ENCODE data around the gene ARRDC5.

Gene ARRDC5

DNA sequence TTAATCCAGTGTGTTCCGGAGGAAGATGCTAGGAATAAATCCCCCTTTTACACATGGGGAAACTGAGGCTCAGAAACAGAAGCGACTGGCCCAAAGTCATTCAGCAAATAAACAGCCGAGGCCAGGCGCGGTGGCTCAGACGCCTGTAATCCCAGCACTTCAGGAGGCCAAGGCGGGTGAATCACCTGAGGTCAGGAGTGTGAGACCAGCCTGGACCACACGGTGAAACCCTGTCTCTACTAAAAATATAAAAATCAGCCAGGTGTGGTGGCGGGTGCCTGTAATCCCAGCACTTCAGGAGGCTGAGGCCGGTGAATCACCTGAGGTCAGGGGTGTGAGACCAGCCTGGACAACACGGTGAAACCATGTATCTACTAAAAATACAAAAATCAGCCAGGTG is 23.7 kb downstream of the ARRDC5 start:
- Histone ChIP-seq H3K36me3 (ENCODE audit: insufficient read depth, low read length) (no peaks in the 10 kb centered on the region), H2AFZ (ENCODE audit: low read length) (no peak overlapping the region), H3K79me2 (ENCODE audit: insufficient read depth, low read length) (no peaks in the 10 kb centered on the region), H4K20me1 (ENCODE audit: insufficient read depth, low read length, poor library complexity, severe bottlenecking) (no peaks in the 10 kb centered on the region), H3K4me3 (ENCODE audit: low read length, poor library complexity, severe bottlenecking) (no peak overlapping the region), H3K4me1 (ENCODE audit: insufficient read depth, low read length, poor library complexity, severe bottlenecking) (no peaks in the 10 kb centered on the region), H3K9ac (ENCODE audit: low read depth, low read length, poor library complexity, severe bottlenecking) (peak overlapping the region; percentile 17), H3K9me3 (ENCODE audit: insufficient read depth, low read depth, low read length) (no peaks in the 10 kb centered on the region), H3F3A (ENCODE audit: low read depth) (no peaks in the 10 kb centered on the region), H3K4me2 (ENCODE audit: low read depth, low read length, poor library complexity, severe bottlenecking) (peak overlapping the region; percentile 40), H3K27me3 (ENCODE audit: insufficient read depth, low read length, poor library complexity, severe bottlenecking) (no peaks in the 10 kb centered on the region), H3K9me2 (replicated peaks; ENCODE audit: low read depth, low read length) (no peaks in the 10 kb centered on the region)
- TF ChIP-seq EZH2phosphoT487 (IDR thresholded peaks at IDR 0.05; ENCODE audit: borderline replicate concordance): no peak
- TF ChIP-seq, protein P1, sequence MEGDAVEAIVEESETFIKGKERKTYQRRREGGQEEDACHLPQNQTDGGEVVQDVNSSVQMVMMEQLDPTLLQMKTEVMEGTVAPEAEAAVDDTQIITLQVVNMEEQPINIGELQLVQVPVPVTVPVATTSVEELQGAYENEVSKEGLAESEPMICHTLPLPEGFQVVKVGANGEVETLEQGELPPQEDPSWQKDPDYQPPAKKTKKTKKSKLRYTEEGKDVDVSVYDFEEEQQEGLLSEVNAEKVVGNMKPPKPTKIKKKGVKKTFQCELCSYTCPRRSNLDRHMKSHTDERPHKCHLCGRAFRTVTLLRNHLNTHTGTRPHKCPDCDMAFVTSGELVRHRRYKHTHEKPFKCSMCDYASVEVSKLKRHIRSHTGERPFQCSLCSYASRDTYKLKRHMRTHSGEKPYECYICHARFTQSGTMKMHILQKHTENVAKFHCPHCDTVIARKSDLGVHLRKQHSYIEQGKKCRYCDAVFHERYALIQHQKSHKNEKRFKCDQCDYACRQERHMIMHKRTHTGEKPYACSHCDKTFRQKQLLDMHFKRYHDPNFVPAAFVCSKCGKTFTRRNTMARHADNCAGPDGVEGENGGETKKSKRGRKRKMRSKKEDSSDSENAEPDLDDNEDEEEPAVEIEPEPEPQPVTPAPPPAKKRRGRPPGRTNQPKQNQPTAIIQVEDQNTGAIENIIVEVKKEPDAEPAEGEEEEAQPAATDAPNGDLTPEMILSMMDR (conservative IDR thresholded peaks at IDR 0.05; ENCODE audit: low read length): no peak

DNA sequence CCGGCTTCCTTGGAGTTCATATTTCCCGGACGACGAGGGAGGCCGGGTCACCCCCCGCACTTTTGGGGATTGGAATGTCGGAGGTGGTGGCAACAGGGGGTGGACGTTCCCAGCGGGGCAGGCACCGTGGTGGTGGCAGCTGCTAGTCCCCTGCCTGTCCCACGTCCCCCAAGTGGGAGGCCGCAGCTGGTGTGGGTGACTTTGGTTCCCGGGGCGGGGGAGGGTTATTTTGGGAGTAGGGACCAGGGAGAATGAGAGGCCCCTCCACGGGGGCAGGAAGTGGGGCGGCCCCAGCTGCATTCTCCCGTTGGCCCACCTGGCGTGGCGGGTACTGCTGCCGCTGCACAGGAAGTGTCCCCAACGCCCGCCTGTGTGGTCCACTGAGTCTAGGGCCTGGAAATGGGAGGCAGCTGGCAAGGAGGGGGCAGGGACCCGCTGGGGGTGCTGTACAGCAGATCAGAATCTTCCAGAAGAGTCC is 24.2 kb downstream of the ARRDC5 start:
- Histone ChIP-seq H3K79me2 (ENCODE audit: insufficient read depth, low read length) (no peaks in the 10 kb centered on the region), H3K9ac (ENCODE audit: low read depth, low read length, poor library complexity, severe bottlenecking) (peak overlapping the region; percentile 17), H3F3A (ENCODE audit: low read depth) (no peaks in the 10 kb centered on the region), H3K27me3 (ENCODE audit: insufficient read depth, low read length, poor library complexity, severe bottlenecking) (no peaks in the 10 kb centered on the region), H3K36me3 (ENCODE audit: insufficient read depth, low read length) (no peaks in the 10 kb centered on the region), H3K4me3 (ENCODE audit: low read length, poor library complexity, severe bottlenecking) (no peak overlapping the region), H3K9me2 (replicated peaks; ENCODE audit: low read depth, low read length) (no peaks in the 10 kb centered on the region), H2AFZ (ENCODE audit: low read length) (no peak overlapping the region), H3K9me3 (ENCODE audit: insufficient read depth, low read depth, low read length) (no peaks in the 10 kb centered on the region), H4K20me1 (ENCODE audit: insufficient read depth, low read length, poor library complexity, severe bottlenecking) (no peaks in the 10 kb centered on the region), H3K4me2 (ENCODE audit: low read depth, low read length, poor library complexity, severe bottlenecking) (peak overlapping the region; percentile 40), H3K4me1 (ENCODE audit: insufficient read depth, low read length, poor library complexity, severe bottlenecking) (no peaks in the 10 kb centered on the region)
- TF ChIP-seq, protein P1 (conservative IDR thresholded peaks at IDR 0.05; ENCODE audit: low read length): no peak
- no peak for TF ChIP-seq EZH2phosphoT487 (IDR thresholded peaks at IDR 0.05; ENCODE audit: borderline replicate concordance)

DNA sequence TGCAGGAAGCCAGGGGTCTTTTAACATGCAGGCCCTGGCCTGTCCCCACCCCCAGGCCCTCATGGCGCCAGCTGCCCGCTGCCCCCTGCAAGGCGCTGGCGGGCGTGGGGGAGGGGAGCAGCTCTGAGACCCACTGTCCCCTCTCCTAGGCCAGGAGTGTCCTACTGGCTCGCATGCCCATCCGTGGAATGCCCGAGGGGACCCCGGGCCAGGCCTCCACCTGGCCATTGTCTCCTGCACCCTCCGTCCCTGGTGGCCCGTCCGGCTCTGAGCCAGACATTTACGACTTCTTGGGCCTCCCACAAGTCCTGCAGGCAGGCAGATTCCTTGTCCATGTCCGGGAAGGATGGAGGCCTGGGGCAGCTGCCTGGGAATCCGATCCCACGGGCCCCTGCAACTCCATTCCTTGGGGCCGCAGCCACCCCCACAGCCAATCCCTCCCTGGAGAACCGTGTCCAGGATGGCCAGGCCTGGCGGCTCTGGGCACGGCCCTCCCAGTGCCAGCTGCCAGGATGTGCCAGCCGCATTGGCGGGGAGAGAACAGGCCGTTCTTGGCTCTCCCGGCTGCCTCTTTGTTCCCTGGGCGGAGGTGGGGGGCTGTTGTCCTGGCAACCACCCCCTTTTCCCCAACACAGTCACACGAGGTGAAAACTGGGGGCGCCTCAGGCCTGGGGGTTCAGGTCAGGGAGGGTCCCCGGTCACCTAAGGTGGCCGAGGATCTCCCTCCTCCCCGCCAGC is 24.8 kb downstream of the ARRDC5 start:
- no peaks in the 10 kb centered on the region for H3K79me2 ChIP-seq (ENCODE audit: insufficient read depth, low read length)
- H3K4me2 ChIP-seq (ENCODE audit: low read depth, low read length, poor library complexity, severe bottlenecking): no peak overlapping the region
- no peaks in the 10 kb centered on the region for H3K9me2 ChIP-seq (replicated peaks; ENCODE audit: low read depth, low read length)
- TF ChIP-seq EZH2phosphoT487 (IDR thresholded peaks at IDR 0.05; ENCODE audit: borderline replicate concordance): no peak
- TF ChIP-seq, protein P1 (conservative IDR thresholded peaks at IDR 0.05; ENCODE audit: low read length): no peak
- no peak overlapping the region for H3K4me3 ChIP-seq (ENCODE audit: low read length, poor library complexity, severe bottlenecking)
- no peaks in the 10 kb centered on the region for H3K9me3 ChIP-seq (ENCODE audit: insufficient read depth, low read depth, low read length)
- H3K36me3 ChIP-seq (ENCODE audit: insufficient read depth, low read length): no peaks in the 10 kb centered on the region
- no peaks in the 10 kb centered on the region for H4K20me1 ChIP-seq (ENCODE audit: insufficient read depth, low read length, poor library complexity, severe bottlenecking)
- no peaks in the 10 kb centered on the region for H3K27me3 ChIP-seq (ENCODE audit: insufficient read depth, low read length, poor library complexity, severe bottlenecking)
- H3K4me1 ChIP-seq (ENCODE audit: insufficient read depth, low read length, poor library complexity, severe bottlenecking): no peaks in the 10 kb centered on the region
- H3F3A ChIP-seq (ENCODE audit: low read depth): no peaks in the 10 kb centered on the region
- peak overlapping the region; percentile 17 for H3K9ac ChIP-seq (ENCODE audit: low read depth, low read length, poor library complexity, severe bottlenecking)
- no peak overlapping the region for H2AFZ ChIP-seq (ENCODE audit: low read length)

All from Loucy (cell line).